AG09319 (cell line): ENCODE results near the gene UNC13D.
"Not testable (repeated sequence)": the region's sequence is repeated elsewhere in the genome, so short reads cannot be mapped to it uniquely, and the experiment has no call there.

Source experiments
- DNase-seq: peaks from one replicate; pipeline ENCODE4 v3.0.0-alpha.2; 2010; ENCODE audit warnings: low read depth; ENCODE audit errors: extremely low read depth
- CTCF ChIP-seq: IDR thresholded peaks from 2 replicates; pipeline ENCODE4 v1.5.1; 2011; ENCODE audit warnings: low read depth, mild to moderate bottlenecking, inconsistent platforms, low read length, moderate library complexity

The UNC13D gene

GRCh38 chr17:75888484-75888883 is 44.3 kb upstream of the UNC13D start:
- no peak for DNase-seq
- no peak for TF ChIP-seq CTCF

GRCh38 chr17:75885860-75886259 is 41.7 kb upstream of the UNC13D start:
- DNase-seq: not testable (repeated sequence)

- TF ChIP-seq CTCF: no peak
- no peak for DNase-seq
These were observed 41.2 kb upstream of the UNC13D start for GRCh38 chr17:75885431-75885830.

- TF ChIP-seq CTCF: no peak
- no peak for DNase-seq
These were observed 37.7 kb upstream of the UNC13D start for GRCh38 chr17:75881678-75882454.

- no peak for TF ChIP-seq CTCF
- DNase-seq: no peak
These were observed 36.1 kb upstream of the UNC13D start for GRCh38 chr17:75880266-75880665.

- no peak; the same call in none of the 2 replicates for TF ChIP-seq CTCF
- no peak for DNase-seq
These were observed 34.2 kb upstream of the UNC13D start, which contains the start of gene TRIM47 for GRCh38 chr17:75878174-75878998. Gene TRIM47 (minus strand): TSS chr17:75878581. CDS start chr17:75878548, 33 bp downstream.

- TF ChIP-seq CTCF: peak; percentile 17
- no peak for DNase-seq
These were observed 33.6 kb upstream of the UNC13D start for GRCh38 chr17:75877752-75878173.
